Fibroblast of lung (primary cell): ENCODE data around the gene DSG2. TPM values are rescaled to one million over a fixed set of nuclear protein-coding genes. Genes with fewer than 3 reads are reported as not detected.

ENCODE experiments used
- DNase-seq, 2 donors: peaks; one replicate each; pipeline versions ENCODE4 v3.0.0 to v3.0.0-alpha.2; 2010; ENCODE audit warnings: low read depth in 2 of 2
- H2AFZ ChIP-seq: 2 replicates; pipeline ENCODE4 v1.5.1; 2012; ENCODE audit warnings: low read length, control low read depth, inconsistent platforms
- H3K27ac ChIP-seq: 2 replicates; pipeline ENCODE4 v1.5.1; 2011; ENCODE audit warnings: low read length, control low read depth; ENCODE audit not compliant: insufficient read depth
- H3K27me3 ChIP-seq: 2 replicates; pipeline ENCODE4 v1.5.1; 2011; ENCODE audit warnings: mild to moderate bottlenecking, low read length; ENCODE audit not compliant: control insufficient read depth, insufficient read depth
- H3K36me3 ChIP-seq: 2 replicates; pipeline ENCODE4 v1.5.1; 2011; ENCODE audit warnings: low read length; ENCODE audit not compliant: control insufficient read depth, insufficient read depth
- H3K4me1 ChIP-seq: 2 replicates; pipeline ENCODE4 v1.5.1; 2011; ENCODE audit warnings: low read length; ENCODE audit not compliant: control insufficient read depth, insufficient read depth; ENCODE audit errors: extremely low read depth
- H3K4me2 ChIP-seq: 2 replicates; pipeline ENCODE4 v1.5.1; 2011; ENCODE audit warnings: low read length, control low read depth; ENCODE audit not compliant: insufficient read depth; ENCODE audit errors: extremely low read depth
- H3K4me3 ChIP-seq, 4 experiments: fragments of 200-600 bp in 1 of 4; sonication (generic) in 1 of 4; replicated peaks in 1 of 4; 2 replicates each; pipeline ENCODE4 v1.5.1; 2011 to 2016; ENCODE audit warnings: low read length in 4 of 4, low read depth in 3 of 4, mild to moderate bottlenecking in 3 of 4, control low read depth in 2 of 4, inconsistent platforms in 1 of 4, mixed read lengths in 1 of 4; ENCODE audit not compliant: insufficient read depth in 1 of 4; ENCODE audit errors: control extremely low read depth in 1 of 4
- H3K79me2 ChIP-seq: 2 replicates; pipeline ENCODE4 v1.5.1; 2012; ENCODE audit warnings: mild to moderate bottlenecking, low read length, inconsistent platforms; ENCODE audit not compliant: control insufficient read depth, insufficient read depth
- H3K9ac ChIP-seq: 2 replicates; pipeline ENCODE4 v1.5.1; 2011; ENCODE audit warnings: mild to moderate bottlenecking, low read length, control low read depth; ENCODE audit not compliant: insufficient read depth
- H3K9me3 ChIP-seq: 2 replicates; pipeline ENCODE4 v1.5.1; 2012; ENCODE audit warnings: low read depth, low read length; ENCODE audit not compliant: control insufficient read depth, insufficient read depth
- H4K20me1 ChIP-seq: 2 replicates; pipeline ENCODE4 v1.5.1; 2011; ENCODE audit warnings: low read length; ENCODE audit not compliant: control insufficient read depth, insufficient read depth; ENCODE audit errors: extremely low read depth
- EZH2 ChIP-seq: IDR thresholded peaks from 2 replicates; pipeline ENCODE4 v1.5.1; 2012; ENCODE audit warnings: low read length, control low read depth, mild to moderate bottlenecking; ENCODE audit errors: missing control alignments
- polyA plus RNA-seq, 2 donors: library from polyadenylated mRNA; depleted of rRNA in 1 of 2; stranded (reverse) in 1 of 2; unstranded in 1 of 2; fragments of >200 nt; gene quantifications; 2 replicates each; pipeline ENCODE4 v1.2.1, GENCODE V29; 2011 to 2012; ENCODE audit warnings: missing spikeins in 1 of 2
- total RNA-seq: library from RNA; depleted of rRNA; stranded (reverse); fragments of >200 nt; gene quantifications from 2 replicates; pipeline ENCODE4 v1.2.1, GENCODE V29; 2014
- TF ChIP-seq, protein P1 (sequence below), 2 donors: IDR thresholded peaks in 1 of 2; conservative IDR thresholded peaks in 1 of 2; 1 replicate in 1 of 2; 2 replicates in 1 of 2; pipeline ENCODE4 v1.5.1; 2011 to 2012; ENCODE audit warnings: low read length in 2 of 2, control low read depth in 1 of 2, inconsistent platforms in 1 of 2, low read depth in 1 of 2, mild to moderate bottlenecking in 1 of 2

The DSG2 gene
- total and polyA plus RNA-seq, 2 donors (not counting 1 experiment from before 2014, with no cell fraction given) = 0.33 to 1.1 TPM

GRCh38 chr18:31526374-31526773 lies 28.4 kb downstream of the DSG2 start:
- Histone ChIP-seq H2AFZ (no peak overlapping the region), H3K36me3 (no peaks in the 10 kb centered on the region), H3K4me1 (no peaks in the 10 kb centered on the region), H3K4me3 (no peak overlapping the region), H3K9me3 (no peaks in the 10 kb centered on the region), H3K27ac (no peak overlapping the region), H3K27me3 (no peaks in the 10 kb centered on the region), H3K4me2 (no peak overlapping the region), H4K20me1 (no peaks in the 10 kb centered on the region), H3K79me2 (no peaks in the 10 kb centered on the region), H3K9ac (no peak overlapping the region)
- TF ChIP-seq, protein P1, sequence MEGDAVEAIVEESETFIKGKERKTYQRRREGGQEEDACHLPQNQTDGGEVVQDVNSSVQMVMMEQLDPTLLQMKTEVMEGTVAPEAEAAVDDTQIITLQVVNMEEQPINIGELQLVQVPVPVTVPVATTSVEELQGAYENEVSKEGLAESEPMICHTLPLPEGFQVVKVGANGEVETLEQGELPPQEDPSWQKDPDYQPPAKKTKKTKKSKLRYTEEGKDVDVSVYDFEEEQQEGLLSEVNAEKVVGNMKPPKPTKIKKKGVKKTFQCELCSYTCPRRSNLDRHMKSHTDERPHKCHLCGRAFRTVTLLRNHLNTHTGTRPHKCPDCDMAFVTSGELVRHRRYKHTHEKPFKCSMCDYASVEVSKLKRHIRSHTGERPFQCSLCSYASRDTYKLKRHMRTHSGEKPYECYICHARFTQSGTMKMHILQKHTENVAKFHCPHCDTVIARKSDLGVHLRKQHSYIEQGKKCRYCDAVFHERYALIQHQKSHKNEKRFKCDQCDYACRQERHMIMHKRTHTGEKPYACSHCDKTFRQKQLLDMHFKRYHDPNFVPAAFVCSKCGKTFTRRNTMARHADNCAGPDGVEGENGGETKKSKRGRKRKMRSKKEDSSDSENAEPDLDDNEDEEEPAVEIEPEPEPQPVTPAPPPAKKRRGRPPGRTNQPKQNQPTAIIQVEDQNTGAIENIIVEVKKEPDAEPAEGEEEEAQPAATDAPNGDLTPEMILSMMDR (conservative IDR thresholded peaks at IDR 0.05 in 1 of 2, IDR thresholded peaks at IDR 0.05 in 1 of 2; ENCODE audit: low read depth in 1 of 2, low read length in 2 of 2) = no peak
- TF ChIP-seq EZH2 = no peak
- DNase-seq = no peak

DNA sequence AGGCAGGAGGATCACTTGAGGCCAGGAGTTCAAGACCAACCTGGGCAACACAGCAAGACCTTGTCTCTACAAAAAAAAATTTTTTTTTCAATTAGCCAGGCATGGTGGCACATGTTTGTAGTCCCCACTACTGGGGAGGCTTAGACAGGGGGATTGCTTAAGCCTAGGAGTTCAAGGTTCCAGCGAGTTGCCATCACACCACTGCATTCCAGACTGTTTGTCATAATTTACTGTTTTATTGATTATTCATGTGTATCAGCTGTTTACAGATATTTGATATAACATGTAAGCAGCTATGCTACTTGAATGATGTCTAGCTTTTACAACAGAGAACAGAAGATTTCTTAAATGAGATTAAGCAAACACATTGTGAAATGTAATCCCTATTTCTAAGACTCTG lies 35.3 kb downstream of the DSG2 start:
- no peaks in the 10 kb centered on the region for H3K4me1 ChIP-seq
- H3K9ac ChIP-seq = no peak overlapping the region
- H3K4me2 ChIP-seq = no peak overlapping the region
- H3K36me3 ChIP-seq = no peaks in the 10 kb centered on the region
- H4K20me1 ChIP-seq = no peaks in the 10 kb centered on the region
- TF ChIP-seq, protein P1 (conservative IDR thresholded peaks at IDR 0.05 in 1 of 2, IDR thresholded peaks at IDR 0.05 in 1 of 2; ENCODE audit: low read depth in 1 of 2, low read length in 2 of 2) = no peak
- no peak for TF ChIP-seq EZH2
- no peaks in the 10 kb centered on the region for H3K27me3 ChIP-seq
- H2AFZ ChIP-seq = no peak overlapping the region
- H3K79me2 ChIP-seq = no peaks in the 10 kb centered on the region
- DNase-seq = no peak
- no peaks in the 10 kb centered on the region for H3K9me3 ChIP-seq
- H3K27ac ChIP-seq = no peak overlapping the region
- no peak overlapping the region for H3K4me3 ChIP-seq

GRCh38 chr18:31538837-31539236 lies 40.9 kb downstream of the DSG2 start:
- H3K27me3 ChIP-seq = no peaks in the 10 kb centered on the region
- DNase-seq = no peak
- H3K4me1 ChIP-seq = no peaks in the 10 kb centered on the region
- no peak overlapping the region for H3K4me2 ChIP-seq
- no peaks in the 10 kb centered on the region for H3K79me2 ChIP-seq
- H3K9ac ChIP-seq = no peak overlapping the region
- no peak overlapping the region for H2AFZ ChIP-seq
- H3K36me3 ChIP-seq = no peaks in the 10 kb centered on the region
- no peak overlapping the region for H3K4me3 ChIP-seq
- TF ChIP-seq, protein P1 (conservative IDR thresholded peaks at IDR 0.05 in 1 of 2, IDR thresholded peaks at IDR 0.05 in 1 of 2; ENCODE audit: low read depth in 1 of 2, low read length in 2 of 2) = no peak
- TF ChIP-seq EZH2 = no peak
- H3K27ac ChIP-seq = no peak overlapping the region
- H4K20me1 ChIP-seq = no peaks in the 10 kb centered on the region
- no peaks in the 10 kb centered on the region for H3K9me3 ChIP-seq
